HG03066 (cell line): ENCODE measurements around the gene ANKS3.

Source experiments
- ATAC-seq: cut with Tn5 transposase; IDR thresholded peaks from one replicate; pipeline ENCODE4 v1.9.1; 2021; ENCODE audit warnings: low read depth; ENCODE audit not compliant: unreplicated experiment

Gene ANKS3, protein sequence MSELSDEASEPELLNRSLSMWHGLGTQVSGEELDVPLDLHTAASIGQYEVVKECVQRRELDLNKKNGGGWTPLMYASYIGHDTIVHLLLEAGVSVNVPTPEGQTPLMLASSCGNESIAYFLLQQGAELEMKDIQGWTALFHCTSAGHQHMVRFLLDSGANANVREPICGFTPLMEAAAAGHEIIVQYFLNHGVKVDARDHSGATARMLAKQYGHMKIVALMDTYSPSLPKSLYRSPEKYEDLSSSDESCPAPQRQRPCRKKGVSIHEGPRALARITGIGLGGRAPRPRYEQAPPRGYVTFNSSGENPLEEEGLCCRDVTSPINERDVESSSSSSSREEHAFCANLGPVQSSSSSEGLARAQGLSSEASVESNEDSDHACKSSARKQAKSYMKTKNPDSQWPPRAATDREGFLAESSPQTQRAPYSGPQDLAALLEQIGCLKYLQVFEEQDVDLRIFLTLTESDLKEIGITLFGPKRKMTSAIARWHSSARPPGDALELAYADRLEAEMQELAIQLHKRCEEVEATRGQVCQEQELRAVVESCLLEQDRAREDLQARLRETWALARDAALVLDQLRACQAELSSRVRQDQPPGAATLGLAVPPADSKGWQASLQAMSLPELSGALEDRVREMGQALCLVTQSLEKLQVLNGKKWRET

DNA sequence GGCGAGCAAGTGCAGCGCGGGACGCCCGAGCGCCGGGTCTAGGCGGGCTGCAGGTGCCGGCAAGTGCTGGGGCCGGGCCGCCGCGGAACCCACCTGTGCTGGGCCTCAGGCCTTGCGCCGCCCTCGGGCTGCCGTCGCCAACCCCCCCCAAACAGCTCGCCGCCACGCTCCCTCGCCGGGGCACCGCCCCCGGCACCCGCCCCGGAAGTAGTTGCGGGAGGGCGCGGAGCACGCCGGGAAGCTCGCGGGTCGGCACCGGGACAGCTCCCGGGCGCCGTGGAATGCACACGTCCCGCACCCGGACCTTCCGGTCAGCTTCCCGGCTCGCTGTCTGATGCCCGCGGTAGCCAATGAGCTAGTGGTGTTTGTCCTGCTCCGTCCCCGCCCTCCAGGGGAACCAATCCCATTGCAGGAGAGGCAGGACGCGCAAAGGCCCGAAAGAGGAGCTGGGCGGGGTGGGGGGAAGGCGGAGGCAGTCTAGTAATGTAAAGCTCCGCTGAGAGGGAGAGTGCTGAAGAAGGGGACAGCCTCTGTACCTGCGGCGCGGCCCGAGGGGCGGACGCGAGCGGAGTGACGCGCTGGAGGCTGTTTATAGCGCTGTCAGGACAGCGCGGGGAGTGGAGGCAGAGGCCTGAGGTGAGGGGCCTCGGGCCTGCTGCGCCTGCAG is at the start of gene ANKS3, which contains the start of gene DNAAF8:
Gene ANKS3, minus strand, starts transcription at position 209 of the 667 bp plus-strand sequence. CDS start 4,122 bp downstream, outside the sequence.
Gene DNAAF8, plus strand, starts transcription at position 475 of the 667 bp plus-strand sequence. CDS start 1,978 bp downstream, outside the sequence.
- ATAC-seq: peak; percentile 72

DNA sequence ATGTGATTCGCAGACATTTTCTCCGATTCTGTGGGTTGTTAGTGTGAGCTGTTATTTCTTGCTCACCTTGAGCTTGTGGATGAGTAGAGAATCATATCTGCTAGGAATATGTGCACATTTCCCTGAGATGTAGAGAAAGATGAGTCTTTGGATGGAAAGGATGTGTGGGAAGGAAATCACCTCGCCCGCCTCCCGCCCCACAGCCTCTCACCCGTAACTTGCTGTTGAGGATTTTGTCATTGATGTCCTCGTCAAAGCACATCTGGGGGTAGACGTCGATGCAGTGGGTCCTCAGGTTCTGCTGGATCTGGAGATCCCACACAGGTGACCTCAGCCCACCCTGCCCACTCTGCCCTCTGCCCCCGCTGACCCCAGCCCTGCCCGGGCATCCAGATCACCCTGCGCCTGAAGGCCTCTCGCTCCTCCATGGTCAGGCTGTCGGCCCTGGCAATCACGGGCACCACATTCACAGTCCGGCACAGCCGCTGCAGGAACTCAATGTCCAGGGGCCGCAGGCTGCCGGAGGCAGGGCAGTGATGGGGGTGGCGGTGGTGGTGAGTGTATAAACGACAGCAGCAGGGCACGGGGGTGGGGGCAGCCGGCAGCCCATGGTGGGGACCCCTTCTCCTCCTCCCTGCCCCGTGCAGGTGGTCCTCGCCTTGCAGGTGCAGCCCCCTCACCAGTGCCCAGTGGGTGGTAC is 49.3 kb upstream of the ANKS3 start:
- no peak for ATAC-seq

DNA sequence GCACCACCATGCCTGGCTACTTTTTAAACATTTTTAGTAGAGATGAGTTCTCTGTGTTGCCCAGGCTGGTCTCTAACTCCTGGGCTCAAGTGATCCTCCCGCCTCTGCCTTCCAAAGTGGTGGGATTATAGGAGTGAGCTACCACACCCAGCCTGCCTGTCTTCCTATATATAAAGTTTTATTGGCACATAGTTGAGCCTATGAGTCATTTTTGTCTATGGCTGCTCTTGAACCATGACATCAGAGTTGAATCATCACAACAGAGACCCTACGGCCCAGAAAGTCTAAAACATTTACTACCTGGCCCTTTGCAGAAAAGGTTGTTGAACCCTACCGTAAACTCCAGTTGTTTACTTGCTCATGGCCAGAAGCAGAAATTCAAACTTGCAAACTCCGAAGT is 46.2 kb upstream of the ANKS3 start:
- no peak for ATAC-seq

DNA sequence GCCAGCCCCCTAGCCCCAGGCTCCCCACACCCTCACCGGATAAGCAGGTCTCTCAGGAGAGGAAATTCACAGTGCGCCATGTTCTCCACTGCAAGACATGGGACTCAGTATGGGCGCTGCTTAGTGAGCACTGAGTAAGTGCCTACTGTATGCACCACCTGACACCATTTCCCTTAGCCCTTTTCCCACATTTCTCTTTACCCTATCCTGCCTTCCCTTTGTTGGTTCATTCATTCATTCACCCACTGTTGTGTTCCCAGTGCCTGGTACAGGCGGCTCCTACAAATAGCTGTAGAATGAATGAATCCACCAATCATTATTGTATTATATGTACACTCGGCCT is 44.0 kb upstream of the ANKS3 start:
- ATAC-seq: no peak

DNA sequence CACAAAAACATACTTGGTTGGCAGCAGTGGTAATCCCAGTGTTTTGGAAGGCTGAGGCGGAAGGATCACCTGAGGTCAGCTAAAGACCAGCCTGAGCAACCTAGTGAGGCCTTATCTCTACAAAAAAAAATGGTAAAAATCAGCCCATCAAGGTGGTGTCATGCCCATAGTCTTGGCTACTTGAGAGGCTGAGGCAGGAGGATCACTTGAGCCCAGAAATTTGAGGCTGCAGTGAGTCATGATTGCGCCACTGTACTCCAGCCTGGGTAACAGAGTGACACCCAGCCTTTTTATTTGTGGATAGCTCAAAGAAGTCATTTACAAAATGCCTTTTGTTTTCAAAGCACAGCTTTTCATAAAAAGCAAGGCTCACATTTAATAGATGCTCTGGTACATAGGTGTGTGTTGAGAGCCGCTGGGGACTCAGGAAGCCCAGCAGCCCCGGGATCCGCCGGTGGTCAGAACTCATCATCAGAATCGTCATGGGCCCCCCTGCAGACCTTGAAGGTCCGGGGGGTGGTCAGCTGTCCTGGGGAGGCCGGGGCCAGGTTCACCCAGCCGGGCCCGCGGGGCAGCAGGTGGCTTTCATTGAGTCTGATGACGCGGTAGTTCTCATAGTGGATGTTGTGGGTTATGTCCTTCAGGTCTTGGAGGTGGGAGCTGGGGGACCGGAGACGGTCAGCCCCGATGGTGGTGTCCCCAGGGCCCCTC is 43.4 kb upstream of the ANKS3 start:
- ATAC-seq: no peak

DNA sequence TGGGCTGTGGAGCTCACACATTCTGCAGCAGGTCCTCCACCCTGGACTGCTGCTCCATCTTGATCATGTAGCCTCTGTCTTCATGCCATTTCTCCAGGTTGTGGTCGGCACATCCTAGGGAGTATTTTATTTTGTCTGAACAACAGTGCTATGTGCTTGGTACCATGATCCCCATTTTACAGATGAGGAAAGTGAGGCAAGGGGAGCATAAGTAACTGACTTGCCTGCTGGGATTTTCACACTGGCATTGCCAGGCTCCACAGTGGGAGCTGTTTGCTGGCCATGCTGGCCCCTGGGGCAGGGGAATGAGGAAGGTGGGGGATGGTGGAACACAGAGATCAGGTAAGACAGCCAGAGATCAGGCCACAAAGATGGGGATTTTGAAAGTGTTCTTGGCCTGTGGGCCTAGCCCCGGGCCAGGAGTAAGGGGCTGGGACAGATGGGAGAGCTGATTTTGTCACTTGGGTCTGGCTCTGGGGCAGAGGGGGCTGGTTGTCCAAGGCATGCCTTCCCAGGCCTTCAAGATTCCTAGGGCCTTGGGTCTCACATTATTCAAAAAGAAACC is 42.2 kb upstream of the ANKS3 start:
- no peak for ATAC-seq

DNA sequence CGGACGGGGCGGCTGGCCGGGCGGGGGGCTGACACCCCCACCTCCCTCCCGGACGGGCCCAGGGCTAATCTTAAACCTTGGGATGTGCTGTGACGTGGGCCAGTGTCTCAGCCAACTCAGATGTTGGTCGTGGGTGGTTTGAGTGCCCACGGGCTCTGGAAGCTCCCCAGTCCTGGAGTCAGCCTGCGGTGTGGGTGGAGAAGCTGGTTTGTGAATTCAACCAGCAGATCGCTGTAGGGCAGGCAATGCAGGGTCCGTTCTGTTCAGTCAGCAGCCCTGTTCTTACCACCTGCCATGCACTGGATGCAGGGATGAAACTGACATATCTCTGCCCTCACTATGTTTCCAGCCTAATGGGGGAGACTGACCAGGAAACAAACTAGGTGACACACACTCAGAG is 40.9 kb upstream of the ANKS3 start:
- no peak for ATAC-seq

DNA sequence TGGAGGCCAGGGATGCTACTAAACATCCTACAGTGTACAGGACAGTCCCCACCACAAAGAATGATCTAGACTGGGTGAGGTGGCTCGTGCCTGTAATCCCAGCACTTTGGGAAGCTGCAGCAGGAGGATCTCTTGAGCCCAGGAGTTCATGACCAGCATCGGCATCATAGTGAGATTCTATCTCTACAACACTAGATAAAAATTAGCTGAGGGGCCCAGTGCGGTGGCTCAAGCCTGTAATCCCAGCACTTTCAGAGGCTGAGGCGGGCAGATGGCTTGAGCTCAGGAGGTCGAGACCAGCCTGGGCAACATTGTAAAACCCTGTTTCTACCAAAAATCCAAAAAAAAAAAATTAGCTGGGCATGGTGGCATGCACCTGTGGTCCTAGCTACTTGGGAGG is 38.3 kb upstream of the ANKS3 start:
- ATAC-seq: no peak

DNA sequence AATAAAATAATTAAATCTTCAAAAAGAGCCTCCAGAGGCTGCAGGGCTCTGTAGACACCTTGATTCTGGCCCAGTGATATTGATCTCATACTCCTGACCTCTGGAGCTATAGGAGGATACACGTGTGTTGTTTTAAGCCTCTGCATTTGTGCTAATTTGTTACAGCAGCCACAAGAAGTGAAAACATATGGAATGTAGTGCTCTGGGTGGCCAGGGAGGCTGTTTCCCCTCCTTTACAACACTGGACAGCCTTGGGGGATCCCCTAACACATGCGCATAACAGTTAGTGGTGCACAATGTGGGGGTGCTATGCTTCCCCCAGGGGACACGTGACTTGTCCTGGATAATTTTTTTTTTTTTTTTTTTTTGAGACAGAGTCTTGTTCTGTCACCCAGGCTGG is 37.6 kb upstream of the ANKS3 start:
- ATAC-seq: no peak

DNA sequence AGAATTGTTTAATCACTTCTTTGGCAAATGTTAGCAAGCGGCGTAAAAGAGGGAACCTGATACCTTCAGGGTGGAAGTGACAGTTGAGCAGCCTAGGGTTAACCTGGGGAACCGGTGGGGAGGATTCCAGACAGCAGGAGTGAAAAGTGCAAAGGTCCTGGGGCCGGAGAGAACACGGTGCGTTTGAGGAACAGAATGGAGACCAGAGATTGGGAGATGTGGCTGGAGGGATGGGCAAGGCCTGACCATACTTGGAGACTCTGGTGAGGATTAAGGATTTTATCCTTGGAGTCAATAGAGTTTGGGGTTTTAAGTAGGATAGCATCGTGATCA is 35.2 kb upstream of the ANKS3 start:
- no peak for ATAC-seq

DNA sequence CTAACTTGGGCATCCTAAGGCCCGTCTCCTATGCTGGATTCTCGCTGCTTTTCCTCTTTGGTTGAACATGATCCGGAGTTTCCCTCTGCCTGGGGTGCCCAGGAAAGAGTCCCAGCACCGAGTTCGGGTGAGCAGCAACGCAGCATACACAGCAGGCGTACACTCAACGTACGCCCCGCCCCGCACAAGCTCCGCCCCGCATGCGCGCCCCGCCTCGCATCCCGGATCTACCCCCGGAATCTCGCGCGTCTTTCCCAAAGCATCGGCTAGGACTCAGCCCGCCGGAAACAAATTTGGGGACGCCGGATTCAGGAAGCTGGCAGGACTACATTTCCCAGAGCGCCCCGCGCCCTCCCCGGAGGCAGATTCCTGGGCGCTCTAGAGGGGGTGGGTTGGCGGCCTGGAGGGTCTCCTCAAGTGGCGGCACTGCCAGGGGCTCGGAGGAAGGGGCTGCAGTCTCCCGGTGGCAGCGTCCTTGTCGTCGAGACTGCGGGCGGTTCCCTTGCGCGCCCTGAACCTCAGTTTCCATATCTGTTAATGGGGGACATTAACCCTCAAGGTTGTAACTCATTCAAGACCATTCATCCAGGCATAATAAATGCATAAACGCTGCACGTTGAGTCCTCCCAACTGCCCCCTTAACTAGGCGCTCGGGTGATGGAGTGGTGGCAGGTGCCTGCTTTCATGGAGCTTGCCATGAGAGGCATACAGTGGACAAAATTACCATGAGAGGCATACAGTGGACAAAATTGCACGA is 34.7 kb upstream of the ANKS3 start:
- ATAC-seq: peak; percentile 61

DNA sequence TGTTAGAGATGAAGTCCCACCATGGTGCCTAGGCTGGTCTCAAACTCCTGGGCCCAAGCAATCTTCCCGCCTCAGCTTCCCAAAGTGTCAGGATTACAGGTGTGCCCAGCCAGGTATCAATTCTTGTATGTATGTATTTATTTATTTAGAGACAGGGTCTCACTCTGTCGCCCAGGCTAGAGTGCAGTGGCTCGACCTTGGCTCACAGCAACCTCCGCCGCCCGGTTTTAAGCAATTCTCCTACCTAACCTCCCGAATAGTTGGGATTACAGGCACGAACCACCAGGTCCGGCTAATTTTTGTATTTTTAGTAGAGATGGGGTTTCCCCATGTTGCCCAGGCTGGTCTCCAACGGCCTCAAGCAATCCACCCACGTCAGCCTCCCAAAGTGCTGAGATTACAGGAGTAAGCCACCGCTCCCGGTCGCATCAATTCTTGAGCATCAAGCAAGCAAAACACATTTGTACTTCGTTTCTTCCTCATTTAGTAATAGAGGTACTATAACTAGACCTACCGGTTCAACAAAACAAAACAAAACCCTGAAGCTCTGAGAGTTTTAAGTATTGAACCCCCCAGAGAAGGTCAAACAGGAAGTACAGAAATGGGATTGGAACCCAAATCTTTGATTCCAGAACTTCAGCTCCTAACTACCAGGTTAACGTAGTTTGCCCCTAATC is 33.9 kb upstream of the ANKS3 start:
- peak; percentile 13 for ATAC-seq

DNA sequence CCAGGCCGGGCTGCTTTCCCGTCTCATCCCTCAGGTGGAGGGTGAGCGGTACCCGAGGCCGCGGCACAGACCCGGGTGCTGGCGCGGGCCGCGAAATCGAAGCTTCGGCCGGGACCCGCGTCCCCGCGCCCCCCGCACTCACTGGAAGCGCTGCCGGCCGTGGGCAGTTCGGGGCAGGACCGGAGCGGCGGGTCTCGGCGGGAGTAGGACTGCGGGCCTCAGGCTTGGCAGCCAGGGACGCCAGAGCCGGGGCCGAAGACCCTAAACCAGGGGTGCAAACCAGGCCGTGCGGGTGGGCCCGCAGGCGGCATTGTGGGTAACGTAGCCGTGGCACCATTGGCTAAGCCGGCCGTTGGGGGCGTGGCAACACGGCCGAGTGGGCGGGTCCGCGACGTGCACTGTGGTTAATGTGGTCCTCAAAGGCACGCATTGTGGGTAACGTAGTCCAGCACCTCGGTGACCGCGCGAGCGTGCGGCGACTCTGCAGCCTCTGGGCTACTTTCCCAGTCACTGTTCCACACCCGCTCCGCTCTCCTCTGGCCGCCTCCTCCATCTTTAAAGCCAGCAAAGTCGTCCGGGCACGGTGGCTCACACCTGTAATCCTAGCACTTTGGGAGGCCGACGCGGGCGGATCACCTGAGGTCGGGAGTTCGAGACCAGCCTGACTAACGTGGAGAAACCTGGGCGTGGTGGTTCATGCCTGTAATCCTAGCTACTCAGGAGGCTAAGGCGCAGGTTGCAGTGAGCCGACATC is 33.0 kb upstream of the ANKS3 start, which contains the start of gene ZNF500:
Gene ZNF500, minus strand, starts transcription at position 288 of the 754 bp plus-strand sequence. CDS start 1,184 bp downstream, outside the sequence.
- ATAC-seq: peak; percentile 77

DNA sequence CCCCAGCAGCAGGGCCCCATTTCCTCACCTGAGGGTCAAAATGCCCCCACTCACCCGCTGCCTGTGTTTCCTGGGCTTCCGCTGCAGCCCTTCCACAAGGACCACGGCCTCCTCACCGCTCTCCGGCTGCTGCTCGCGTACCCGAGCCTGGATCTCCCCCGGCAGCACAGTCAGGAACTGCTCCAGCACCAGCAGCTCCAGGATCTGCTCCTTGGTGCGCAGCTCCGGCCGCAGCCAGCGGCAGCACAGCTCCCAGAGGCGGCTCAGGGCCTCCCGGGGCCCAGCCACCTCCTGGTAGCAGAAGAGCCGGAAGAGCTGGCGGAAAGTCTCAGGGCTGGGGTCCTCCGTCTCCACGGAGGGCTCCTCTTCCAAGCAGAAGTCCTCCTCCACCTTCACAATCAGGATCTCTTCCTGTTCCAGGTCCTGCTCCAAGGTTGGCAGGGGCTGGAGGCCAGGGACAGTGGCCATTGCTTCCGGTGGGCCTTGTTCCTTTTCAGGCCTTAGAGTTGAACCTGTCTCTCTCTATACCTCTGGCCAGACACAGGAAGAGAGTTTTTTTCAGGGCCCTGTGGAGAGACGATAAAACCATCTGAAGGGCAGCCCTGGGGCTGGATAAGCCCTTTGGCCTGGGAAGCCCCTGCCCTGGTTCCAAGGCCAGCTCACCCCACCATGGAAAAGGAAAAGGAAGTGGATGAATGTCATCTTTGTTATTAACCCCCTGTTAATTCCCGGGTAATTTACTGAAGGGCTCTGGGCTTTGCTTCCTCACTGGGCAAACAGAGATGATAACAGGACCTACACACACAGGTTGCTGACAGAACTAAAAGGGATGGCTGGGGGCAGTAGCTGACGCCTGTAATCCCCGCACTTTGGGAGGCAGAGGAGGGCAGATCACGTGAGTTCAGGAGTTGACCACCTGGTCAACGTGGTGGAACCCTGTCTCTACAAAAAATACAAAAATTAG is 31.7 kb upstream of the ANKS3 start:
- no peak for ATAC-seq

DNA sequence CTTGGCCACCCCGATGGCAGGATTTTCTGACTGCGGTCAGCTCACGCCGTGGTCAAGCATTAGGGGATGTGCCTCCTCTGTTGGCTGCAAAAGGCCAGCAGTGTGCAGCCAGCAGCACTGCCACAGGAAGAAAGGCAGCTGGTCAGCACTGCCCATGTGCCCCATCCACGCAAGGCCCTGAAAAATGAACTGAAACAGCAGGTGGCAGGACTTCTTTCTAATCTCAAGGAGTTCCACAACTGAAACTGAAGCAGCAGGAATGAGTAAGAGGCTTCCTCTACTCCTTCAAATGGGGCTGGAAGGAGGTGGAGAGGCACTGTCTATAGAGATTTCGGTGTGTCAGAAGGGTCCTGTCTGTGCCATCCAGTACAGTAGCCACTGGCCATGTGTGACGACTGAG is 29.7 kb upstream of the ANKS3 start:
- no peak for ATAC-seq

DNA sequence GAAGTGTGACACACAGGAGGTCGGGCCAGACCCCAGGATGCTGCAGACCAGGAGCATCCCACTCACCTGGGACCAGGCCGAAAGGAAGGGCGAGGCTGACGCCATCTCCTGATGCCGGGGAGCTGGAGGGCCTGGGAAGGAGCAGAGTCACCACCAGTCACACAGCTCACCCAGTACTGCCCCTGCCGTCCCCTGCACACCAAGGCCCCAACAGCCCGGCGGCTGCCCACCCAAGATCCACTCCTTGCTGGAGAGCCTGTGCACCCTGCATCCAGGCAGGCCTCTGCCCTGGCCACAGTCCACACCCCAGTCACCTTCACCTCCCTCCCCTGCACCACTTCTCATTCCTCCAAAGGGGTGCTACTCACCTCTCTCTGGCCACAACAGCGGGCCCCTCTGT is 28.1 kb upstream of the ANKS3 start:
- ATAC-seq: no peak
